ENCODE results near the gene KCTD16.

The KCTD16 gene

DNA sequence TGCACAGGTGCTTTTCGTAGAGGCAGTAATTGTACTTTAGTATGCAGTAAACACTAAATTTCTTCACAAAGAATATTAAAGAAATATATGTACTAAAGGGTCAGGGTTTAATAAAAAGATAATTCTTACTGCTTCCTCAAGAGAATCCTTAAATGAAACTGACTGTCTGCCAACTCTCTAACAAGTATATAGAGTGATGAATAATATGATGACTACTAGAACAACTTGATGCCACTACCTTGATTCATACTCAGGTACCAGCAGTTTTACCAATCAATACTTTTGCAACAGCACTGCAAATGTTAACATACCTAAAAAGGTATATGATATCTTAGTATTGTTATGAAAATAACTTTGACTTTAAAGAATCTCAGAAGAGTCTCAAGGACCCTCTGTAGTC, 4.0 kb upstream of the KCTD16 start:
- no peak for DNase-seq (ENCODE audit: low read depth in 3 of 3)

DNA sequence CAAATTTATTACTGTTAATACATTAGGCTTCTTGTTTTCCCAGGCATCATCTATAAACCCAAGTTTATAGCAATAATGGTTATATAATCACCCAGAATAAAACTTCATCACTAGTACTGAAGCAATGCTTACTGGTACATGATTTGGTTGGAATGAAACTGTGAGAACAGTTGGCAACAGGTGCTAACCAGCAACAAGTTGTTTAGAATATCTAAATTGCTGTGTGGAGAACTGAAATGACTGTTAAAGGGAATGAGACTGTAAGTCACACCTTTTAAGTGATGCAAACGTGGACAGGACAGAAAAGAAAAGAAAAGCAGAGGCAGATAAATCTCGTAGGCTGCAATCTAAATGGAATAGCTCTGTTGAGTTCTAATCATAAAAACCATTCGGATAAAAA, 2.7 kb upstream of the KCTD16 start:
- DNase-seq (ENCODE audit: low read depth in 3 of 3): no peak

DNA sequence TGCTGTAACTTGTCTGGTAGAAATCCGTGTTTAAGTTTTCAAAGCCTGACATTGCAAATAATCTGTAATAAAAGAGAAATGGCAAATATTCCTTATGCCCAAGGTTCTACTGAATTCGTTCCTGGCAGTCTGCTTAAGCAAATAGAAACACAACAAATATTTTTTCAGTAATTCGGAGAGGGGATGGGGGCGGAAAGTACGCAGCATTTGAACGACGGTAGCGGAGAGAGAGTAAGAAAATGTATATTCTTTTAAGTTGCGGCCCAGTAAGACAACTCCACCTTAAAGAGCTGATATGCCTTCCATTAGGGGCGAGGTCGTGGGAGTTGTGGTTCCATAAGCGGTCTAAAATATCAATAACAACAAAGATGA, 783 bp upstream of the KCTD16 start:
- no peak for DNase-seq (ENCODE audit: low read depth in 3 of 3)

DNA sequence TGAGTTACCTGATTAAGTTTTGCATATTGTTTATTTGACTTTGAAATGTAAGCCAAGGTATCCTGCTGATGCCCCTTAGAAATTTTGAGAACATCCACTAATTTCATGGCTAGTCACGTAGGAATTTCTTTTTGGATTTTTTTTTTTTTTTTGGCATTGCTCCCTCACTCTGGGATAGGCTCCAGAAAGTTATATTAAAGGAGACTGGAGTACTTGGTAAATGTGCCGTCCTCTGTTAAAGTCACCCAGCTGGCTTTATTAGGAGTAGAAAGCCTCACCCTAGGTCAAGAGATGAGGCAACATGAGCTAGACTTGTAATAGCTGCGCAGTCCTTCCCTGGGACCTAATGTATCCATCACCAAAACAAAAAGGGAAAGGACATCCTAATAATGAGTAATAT, 3.1 kb downstream of the KCTD16 start:
- no peak for DNase-seq (ENCODE audit: low read depth in 3 of 3)

DNA sequence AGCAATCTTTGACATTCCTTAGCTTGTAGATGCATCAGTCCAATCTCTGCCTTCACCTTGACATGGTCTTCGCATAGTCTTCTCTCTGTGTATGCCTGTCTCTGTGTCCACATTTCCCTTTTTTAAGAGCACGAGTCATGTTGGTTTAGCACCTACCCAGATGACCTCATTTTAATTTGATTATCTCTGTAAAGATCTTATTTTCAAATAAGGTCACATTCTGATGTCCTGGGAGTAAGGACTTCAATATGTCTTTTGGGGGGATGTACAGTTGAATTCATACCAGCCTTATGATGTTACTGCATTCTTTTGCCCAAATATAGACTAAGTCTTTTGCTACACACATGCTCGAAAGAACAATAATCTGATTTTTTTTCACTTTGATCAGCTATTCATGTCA, 6.9 kb downstream of the KCTD16 start:
- DNase-seq (ENCODE audit: low read depth in 3 of 3): no peak

DNA sequence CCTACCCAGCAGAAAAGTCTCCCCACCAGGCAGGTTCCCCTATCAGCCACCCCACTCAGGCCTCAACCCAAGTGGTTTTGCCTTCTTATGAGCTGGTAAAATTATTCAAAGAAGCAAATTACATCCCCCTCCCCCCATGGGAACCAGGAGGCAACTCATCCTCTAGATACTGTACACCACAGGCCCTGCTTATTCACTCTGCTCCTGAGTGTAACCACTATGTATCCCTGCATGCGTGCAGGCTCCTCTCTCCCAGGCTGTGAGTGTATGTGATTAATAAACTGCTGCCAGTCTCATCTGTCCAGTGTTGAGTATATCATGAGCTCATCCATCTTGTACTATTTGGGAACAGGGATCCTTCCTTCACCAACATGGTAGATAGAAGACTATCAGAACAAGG, 8.6 kb downstream of the KCTD16 start:
- DNase-seq (ENCODE audit: low read depth in 3 of 3): no peak

DNA sequence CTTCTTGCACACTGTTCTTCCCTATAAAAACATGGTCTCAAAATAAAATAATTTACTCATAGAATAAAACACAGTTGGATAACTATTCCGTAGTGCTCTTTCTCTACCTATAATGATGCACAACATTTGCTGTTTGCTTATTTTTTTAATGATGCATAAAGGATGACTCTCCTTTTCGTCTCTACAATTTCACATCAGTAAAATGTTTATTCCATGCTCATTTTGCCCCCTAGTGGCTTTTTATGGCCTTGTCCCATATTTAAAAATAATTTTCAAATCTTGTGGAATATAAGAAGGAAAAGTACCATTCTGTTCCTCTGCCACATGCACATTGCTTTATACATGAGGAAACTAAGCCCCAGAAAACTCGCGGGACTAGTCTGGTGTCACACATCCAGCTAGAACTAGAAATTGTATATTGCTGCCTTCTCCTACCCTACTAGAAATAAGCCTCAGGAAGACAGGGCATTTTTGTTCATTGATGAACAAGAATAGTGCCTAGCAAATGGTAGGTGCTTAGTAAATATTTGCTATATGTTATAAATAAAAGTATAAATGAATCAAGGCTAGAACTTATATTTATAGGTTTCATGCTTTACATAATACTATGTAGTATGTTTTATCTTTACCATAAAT, 12.7 kb downstream of the KCTD16 start:
- DNase-seq (ENCODE audit: low read depth in 3 of 3): no peak

DNA sequence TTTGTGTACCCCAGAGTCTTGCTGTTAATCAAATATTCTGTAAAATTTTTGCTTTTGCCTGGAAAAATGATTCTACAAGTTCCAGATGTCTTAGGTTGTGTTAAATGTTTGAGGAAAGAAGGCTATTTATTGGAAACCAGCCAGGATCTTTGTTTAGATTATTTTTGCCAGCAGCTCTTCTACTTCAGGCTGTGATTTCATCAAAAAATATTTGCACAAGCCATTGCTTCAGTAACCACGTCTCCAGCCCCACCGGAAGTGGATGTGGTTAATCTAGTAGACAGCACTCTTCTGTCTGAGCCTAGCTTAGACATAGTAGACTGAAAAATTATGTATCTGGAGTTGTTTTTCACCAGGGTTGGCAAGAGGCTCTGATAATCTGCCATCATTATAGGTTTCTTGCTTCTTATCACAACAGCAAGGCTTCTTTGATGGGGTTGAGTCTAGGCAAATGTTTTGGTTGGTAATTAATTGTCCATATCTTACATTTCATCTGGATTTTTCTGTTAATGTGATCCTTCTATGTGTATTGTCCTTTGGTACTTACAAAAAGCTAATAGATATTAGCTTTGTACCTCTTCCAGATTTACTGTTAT, 17.1 kb downstream of the KCTD16 start:
- peak; percentile 36 to 61 (median 40) for DNase-seq (ENCODE audit: low read depth in 3 of 3)

DNA sequence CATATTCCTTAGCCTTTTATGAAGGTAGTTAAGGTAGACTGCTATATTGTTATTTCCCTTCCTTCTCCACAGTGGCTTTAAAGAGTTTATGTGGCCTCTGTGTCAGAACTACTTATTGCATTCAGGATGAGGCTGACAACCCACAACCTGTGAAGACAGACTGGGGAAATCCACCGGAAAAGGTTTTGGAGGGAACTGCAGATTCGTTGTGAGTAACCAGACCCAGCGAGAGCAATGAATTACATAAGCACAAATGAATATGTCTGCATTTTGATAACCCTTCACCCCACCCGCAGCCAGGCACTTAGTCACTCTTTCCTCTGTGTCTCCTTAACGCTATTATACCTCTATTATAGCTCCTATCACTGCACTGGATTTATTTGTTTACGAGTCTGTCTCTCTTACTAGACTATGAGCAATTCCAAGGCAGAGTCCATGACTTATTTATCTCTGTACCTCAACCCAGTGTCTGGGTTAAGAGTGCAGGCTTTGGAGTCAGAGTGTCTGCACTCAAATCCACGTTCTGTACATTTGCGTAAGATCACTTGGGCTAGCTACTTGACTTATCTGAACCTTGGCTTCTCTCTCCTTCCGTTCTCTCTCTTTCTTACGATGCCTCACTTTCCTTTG, 19.2 kb downstream of the KCTD16 start:
- peak; percentile 53 to 66 (median 57) for DNase-seq (ENCODE audit: low read depth in 3 of 3)

DNA sequence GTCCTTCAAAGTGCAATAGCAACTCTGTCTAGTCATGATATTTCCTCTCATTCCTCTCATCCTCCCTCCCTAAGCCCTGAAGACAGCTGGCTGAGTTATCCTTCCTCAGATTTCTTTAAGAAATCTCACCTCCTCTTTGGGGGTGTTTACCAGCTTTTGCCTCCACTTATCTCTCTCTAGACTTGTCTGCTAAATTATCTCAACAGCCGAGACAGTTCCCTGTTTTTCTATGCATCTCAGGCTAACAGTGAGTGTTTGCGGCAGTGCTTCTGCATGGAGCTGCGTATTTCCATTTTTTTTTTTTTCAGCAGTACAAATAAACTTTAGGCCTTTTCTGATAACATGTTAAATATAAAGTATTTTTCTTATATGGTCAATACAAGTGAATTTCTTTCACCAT, 20.9 kb downstream of the KCTD16 start:
- no peak for DNase-seq (ENCODE audit: low read depth in 3 of 3)

DNA sequence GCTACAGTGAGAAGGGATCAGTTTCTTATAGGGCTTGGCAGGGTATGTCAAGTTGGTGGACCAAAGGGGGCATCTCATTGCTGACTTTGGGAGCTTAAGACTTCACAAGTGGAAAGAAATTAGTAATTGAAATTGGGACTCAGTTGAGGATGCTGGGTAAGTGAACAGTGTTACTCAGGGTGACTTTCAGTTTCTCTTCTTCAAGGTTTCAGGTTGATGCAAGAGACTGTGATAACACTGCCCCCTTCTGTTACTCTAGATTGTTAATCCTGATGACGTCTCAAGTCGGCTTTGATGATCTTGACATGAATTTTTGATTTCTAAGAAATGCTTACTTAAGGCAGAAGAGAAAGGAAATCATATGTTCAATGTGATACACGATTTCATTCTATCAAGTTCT, 21.3 kb downstream of the KCTD16 start:
- no peak for DNase-seq (ENCODE audit: low read depth in 3 of 3)

DNA sequence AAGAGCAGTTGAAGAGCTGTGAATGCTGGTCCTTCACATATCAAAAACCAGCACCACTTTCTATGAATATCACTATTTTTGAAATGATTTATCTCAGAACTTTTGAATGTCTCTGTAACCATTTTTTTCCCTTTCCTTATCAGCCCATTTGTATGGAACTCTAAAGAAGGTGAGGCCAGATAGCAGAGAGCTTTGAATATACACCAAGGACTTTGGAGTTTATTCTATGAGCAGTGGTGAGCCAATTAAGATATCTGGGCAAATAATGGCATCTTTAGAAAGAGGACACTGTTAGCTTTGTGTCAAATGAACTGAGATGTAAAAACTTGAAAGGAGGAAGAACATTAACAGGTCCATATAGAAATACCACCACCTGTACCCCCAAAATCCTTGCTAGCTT, 22.0 kb downstream of the KCTD16 start:
- DNase-seq (ENCODE audit: low read depth in 3 of 3): no peak

DNA sequence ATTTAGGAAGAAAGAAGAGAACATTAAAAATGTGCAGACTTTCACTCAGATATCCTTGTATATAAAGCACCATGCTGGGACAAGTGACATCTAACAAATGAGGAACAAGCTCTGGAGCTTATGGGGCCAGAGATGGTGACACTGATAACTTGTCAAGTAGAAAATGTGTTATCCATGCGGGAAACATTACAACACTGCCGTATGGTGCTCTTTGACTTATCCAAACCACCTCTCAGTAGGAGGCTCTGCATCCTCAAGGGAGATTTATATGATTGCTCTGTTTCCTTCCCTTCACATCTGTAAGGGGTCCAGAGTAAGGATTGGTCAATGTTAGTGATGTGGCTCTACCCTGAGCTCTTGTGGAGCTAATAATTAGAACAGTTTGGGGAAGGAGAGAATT, 23.5 kb downstream of the KCTD16 start:
- DNase-seq (ENCODE audit: low read depth in 3 of 3): no peak

DNA sequence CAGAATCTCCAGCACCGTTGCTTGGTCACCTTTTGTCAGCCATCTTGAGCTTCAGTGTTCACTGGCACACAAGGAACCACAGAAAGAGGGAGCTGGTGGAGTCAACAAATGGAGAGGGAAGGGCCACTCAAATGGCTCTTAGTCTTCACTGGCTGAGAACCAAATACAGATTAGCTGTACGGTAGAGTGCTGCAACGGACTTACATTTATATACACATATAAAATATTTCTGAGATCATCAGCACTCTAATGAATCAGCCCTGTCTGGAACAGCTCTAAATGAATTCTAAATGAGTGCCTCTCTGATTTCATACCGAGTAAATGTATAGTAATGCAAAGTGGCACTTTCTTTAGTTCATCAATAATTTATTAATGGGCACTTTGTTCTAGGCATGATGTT, 24.8 kb downstream of the KCTD16 start:
- DNase-seq (ENCODE audit: low read depth in 3 of 3): no peak

DNA sequence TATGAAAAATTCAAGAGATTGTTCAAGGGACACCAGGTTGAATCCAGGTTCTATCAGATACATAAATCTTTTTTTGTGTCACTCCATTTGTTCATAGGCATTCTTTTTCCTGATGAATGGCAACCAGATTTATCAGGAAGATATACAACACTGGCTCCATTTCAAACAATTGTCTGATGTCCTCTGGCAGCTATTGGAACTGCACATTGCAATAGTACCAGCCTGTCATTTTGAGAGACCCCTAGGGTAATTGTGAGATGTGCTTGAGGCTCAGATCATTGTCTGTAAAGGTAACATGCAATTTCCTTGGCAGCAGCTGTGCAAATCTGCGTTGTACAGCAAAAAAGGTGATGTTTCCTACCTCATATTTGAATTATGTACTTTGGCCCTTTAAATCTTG, 25.9 kb downstream of the KCTD16 start:
- no peak for DNase-seq (ENCODE audit: low read depth in 3 of 3)

DNA sequence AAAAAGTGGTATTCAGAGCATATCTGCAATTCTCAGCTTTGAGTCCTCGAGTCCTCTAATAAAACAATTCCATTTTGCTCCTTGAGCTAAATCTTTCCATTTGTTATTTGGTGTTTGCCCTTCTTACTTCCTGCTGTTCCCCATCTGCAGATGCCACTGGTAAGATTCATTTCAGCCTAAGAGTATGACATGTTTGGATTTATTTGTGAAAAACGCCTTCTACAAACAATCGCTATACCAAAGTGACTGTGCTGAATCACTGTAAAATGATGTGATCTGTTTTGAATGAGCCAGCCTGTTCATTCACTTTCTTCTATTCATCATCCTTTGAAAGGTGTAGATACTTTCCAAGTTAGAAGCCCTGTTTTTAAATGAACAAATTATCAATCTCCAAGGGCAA, 27.7 kb downstream of the KCTD16 start:
- DNase-seq (ENCODE audit: low read depth in 3 of 3): no peak

DNA sequence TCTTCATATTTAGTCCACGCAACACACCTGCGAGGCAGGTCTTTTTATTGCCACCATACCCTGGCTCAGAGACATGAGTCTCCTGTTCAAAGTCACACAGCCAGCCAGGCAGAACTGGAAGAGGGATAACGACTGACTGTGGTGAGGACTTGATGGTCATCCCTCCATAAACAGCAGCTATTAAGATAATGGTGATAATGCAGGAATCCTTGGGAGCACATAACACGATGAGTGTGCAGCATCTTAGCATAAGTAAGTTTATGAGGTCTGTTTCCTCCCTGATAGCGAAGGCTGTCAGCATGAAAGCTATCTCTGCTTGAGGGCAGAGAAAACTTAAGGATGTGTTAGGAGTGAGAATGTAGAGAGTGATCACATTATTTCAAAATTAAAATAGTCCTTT, 30.9 kb downstream of the KCTD16 start:
- no peak for DNase-seq (ENCODE audit: low read depth in 3 of 3)

DNA sequence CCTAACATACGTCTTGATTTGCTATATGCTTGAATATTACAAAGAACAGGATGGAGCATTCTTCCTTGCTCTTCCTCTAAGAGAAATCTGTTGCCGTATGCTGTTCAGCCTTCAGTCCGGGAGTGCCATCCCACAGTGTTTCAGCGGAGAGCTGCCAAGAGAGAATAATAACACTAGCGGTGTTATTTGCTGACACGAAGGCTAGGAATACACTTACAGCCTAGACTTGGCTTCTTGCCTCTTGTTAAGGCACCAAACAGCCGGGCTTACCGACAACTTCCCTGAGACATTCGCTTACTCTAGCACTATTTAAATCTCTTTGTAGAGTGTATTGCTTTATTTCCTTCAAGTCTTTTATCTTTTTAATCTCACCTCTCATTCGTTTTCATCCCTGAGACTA, 31.4 kb downstream of the KCTD16 start:
- no peak for DNase-seq (ENCODE audit: low read depth in 3 of 3)

DNA sequence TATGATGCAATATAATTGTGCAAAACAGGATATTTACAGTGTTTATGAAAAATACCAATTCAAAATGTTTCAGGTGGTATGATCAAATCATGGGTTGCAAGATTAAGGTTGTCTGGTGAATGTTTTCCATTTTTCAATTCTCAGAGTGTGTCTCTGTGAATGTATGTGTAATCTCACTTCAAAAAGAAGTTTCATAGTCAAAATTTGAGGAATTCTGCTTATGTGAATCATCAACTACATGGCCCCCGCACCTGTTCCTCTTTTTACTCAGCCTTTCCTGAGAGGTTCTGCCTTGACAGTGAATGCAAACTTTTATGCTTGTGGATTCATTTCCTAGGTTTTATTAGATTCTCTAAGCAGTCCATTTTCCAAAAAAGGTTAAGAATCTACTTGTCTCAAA, 32.1 kb downstream of the KCTD16 start:
- no peak for DNase-seq (ENCODE audit: low read depth in 3 of 3)

DNA sequence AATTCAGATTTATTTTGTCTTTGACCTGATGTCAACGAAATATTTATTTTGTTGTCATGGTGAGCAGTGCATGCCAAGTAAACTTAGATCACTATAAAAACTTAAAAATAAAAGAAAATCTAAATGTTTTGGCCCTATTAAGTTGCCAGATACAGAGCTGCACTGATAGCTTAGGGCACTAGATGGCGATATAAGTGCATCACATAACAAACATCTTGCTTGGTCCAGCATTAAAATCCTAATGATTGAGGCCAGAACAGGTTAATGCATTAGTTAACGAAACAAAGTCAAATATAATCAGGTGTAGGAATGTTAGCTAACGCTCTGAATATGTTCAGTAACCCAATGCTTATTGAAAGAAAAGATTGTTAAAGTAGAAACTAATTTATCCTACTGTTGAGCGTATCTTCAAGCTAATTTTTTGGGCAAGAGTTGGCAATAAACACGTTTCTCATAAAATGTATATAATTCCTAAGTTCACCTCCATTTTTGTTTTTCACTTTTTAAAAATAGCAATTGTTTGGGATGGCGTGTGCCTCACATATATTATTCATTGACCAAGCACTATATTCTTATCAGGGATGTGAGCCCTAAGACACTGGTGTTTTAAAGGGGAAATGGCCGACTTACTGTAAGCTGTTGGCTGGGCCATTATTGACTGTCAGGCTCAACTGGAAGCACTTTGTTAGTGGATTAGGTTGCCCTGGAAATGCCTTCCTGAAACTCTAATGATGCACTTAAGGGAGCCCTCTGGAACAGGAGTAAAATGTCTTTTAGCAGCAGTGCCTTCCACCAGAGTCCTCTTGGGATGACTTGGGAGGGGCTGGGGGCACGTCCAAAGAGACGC, 33.3 kb downstream of the KCTD16 start:
- no peak for DNase-seq (ENCODE audit: low read depth in 3 of 3)

DNA sequence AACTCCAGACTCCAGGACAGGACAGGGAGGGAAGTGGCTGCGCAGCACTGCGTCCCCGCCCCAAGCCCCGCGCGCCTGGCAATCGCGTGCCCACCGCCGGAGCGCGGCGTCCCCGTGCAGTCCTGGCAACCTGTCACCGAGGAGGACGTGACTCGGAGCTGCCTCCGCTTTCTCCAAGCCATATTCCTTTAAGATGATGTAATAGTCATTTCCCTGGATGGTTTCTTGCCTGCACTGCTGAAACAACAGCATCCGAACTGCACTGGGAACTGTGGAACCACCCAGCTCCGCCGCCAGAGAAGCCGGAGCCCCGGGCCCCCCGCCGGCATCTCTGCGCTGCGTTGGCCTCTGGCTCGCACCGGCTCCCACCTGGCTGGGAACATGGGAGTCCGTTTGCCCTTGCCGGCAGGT, 34.5 kb downstream of the KCTD16 start:
- no peak for DNase-seq (ENCODE audit: low read depth in 3 of 3)

DNA sequence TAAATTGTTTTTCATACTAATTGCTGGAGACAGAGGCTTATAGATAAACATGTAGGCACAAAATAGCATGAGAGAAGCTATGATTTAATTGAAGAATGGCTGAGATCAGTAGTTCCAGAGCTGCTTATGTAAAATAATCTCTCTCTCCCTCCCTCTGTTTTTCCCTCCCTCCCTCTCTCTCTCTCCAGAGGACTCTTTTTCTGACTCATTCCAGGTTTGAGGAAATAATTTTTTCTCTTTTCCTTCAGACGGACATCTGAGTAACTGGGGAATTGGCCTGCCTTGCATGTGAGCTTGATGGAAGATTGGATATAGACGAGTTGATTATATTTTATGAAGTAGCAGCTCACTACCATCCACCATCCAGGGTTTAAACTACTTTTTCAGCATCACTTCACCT, 35.5 kb downstream of the KCTD16 start:
- no peak for DNase-seq (ENCODE audit: low read depth in 3 of 3)

All from stimulated activated CD4-positive, alpha-beta T cell treated with anti-CD3 and anti-CD28 coated beads, TNF-alpha, amount 100 ng/mL, for 48 hours (primary cell).